Stimulated activated CD4-positive, alpha-beta T cell treated with anti-CD3 and anti-CD28 coated beads, Interleukin-2, amount 100 ng/mL, for 4 hours (primary cell): Measurements from ENCODE around the gene CRACDL.

Experiments
- DNase-seq: peaks from one replicate; pipeline ENCODE4 v3.0.0-alpha.2; 2020; ENCODE audit warnings: low read depth

The CRACDL gene

GRCh38 chr2:98823196-98824170 is 112.5 kb downstream of the CRACDL start:
- DNase-seq, result no peak

DNA sequence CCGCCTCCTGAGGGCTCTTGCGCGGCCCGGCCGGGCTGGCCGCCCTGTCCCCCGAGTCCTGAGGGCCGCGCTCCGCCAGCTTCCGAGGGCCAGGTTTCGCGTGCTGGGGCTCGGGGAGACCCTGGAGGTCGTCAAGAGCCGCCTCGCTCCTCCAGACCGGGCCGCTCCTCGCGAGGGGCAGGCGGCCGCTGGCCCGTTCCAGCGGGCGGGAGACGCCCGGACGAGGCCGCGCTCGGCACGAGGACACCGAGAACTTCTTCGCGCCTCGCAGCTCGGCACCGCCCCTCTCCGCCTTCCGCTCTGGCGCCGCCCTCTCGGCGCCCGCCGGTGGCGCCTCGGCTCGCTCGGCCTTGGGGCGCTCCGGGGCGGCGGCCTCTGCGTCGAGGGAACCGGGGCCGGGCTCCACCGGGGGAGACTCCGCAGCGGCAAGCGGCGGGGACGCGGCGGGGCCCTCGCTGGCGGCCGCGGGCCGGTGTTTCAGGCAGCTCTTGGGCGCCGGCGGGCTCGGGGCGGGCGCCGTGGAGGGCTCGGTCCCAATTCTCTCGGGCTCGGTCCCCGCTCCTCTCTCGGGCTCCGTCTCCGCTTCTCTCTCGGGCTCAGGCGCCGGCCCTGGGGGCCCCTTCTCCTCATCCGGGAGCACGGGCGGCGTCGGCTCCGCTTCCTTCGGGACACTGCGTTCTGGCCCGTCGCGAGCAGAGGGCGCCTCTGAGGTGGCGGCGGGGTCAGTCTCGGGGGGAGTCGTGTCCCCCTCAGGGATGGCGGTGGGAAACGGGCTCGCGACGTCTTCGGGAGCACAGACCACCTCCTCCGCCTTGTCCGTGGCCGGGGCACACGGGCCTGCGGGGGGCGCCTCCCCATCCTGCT is 113.5 kb downstream of the CRACDL start:
- DNase-seq, result peak; percentile 45

DNA sequence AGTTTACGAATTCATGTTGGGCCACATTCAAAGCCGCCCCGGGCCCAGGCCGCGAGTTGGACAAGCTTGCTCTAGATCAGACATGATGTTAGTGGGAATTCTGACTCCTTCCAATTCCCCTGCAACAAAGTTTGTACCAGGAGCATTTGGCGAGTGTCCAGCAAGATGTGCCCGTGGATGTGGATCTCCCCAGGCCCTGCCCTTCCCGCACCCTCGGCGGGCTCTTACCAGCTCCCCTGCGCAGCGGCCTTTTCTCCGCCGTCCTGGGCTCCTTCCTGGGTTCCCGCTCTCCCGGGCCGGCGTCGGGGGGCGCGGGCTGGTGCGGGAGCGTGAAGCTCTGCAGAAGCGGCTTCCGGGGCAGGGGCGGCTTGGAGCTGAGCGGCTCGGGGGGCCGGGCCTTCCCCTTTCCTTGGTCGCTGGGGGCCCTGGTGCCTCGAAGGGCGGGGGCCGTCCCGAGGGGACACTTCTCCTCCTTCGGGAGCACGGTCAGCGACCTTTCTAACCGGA is 114.3 kb downstream of the CRACDL start:
- DNase-seq, result no peak

- DNase-seq, result no peak
Measured at GRCh38 chr2:98819231-98819766, 116.7 kb downstream of the CRACDL start.

DNA sequence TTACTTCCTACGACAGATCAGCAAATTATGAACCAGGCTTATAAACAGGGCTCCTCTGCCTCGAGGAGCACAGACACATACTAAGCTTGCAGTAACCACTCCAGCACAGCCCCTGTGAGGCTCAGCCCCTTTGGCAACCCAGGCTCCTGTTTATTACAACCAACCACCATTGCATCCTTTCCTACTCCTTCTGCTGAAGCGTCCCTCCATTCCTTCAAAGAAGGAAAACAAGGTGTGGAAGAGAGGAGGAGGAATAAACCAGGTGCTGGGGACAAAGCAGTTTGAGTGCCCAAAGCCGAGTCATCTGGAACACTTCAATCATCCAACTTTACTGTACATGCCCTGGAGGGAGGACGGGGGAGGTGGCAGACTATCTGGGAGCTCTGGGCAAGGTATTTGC is 117.9 kb downstream of the CRACDL start:
- DNase-seq, result no peak

- DNase-seq, result no peak
Measured at GRCh38 chr2:98816281-98816680, 119.7 kb downstream of the CRACDL start.

DNA sequence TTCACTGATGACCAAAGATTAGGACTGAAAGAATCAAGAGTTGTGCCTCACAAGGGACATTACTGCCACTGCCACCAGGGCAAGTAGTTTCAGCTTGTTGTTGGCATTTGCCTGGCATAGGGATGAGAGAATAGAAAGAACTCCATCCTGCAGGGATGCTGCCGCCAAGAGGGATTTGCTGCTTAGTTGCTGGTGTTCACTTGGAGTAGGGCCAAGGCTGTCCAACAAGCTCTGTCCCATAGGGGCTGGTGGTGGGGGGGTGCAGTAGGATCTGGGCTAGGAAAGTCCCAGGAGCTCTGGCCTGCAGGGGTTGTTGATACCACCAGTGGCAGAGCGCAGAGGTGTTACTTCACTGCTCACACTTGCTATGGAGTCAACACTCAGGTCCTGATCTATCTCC is 120.2 kb downstream of the CRACDL start:
- DNase-seq, result no peak

DNA sequence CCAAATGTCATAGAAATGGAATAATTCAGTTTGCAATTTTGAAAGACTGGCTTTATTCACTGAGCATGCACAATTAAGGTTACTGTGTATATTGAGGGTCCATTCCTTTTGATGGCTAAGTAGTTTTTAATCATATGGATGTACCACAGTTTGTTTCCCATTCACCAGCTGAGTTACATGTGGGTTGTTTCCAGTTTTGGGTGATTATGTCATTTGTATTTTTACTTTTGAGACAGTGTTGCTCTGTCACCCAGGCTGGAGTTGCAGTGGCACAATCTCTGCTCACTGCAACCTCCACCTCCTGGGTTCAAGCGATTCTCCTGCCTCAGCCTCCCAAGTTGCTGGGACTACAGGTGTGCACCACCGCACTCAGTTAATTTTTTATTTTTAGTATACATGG is 124.3 kb downstream of the CRACDL start:
- DNase-seq, result no peak

DNA sequence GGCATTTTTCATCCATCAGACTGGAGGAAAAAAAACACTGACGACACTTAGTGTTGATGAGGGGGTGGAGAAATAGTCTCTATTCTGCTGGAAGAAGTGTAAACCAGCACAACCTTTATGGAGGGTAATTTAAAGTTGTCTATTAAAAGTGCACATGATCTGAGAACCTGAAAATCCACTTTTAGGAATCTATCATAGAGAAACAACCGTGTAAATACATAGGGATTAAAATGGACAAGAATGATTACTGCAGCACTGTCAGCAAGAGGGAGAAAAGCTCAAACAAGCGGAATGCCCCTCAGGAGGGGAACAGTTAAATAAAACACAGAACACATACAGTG is 125.5 kb downstream of the CRACDL start:
- no peak for DNase-seq

GRCh38 chr2:98809878-98810587 is 126.0 kb downstream of the CRACDL start:
- DNase-seq, result no peak

DNA sequence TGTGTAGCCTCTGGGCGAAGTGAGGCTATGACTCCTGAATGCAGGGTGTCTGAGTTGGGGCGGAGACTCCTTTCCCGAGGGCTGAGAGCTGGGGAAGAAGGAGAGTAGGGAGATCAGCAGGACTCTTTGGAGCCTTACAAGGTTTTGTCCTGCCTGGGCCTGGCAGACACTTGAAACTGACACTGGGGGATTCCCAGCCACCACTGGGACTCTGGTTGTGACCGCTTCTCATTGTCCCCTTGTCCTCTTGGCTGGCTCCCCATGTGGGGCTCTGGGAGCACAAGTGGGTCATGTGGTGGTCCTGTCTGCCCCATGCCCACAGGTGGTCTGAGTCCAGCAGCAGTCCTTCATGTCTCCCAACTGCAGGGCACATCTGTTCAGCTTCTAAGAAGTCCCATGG is 126.9 kb downstream of the CRACDL start:
- DNase-seq, result no peak

DNA sequence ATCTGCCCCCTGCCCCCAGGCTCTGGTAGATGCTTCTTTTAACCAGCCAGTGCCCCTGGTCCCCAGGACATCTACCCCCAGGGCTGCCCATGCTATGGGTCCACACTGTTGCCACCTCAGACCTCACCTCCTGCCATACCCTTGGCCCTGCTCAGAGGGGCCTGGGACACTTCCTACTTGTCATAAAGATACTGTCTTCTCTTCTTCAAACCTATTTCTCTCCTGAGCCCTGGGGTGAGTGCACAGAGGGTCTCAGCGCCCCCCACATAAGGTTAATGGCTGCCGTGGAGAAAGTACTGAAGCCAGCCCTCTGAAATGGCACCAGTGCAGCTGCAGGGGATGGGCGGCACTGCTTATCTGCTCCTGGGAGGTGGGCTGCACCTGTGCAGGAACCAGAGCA is 127.5 kb downstream of the CRACDL start:
- no peak for DNase-seq

- no peak for DNase-seq
Measured at GRCh38 chr2:98807929-98808328, 128.1 kb downstream of the CRACDL start.

- DNase-seq, result no peak
Measured at GRCh38 chr2:98807221-98807620, 128.8 kb downstream of the CRACDL start.

DNA sequence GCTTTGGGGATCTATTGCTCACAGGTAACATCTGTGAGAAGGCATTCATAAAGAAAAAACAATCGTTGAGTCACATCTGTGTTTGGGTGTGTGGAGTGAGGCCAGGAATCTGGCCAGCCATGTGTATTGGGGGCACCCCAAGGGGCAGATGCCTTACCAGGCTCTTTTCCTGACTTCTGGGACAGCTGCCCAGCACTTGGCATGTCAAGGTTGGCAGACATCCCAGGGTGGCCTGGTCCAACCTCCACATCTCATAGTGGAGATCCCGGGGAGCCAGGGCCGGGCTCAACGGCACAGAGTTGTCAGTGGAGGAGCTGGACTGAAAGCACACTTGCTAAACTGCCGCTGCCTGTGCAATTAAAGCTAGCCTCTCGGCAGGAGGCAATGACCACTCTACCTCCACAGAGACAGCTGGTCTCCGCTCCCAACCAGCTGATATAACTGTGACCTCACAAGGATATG is 129.8 kb downstream of the CRACDL start:
- DNase-seq, result no peak

GRCh38 chr2:98805412-98806171 is 130.4 kb downstream of the CRACDL start:
- no peak for DNase-seq

DNA sequence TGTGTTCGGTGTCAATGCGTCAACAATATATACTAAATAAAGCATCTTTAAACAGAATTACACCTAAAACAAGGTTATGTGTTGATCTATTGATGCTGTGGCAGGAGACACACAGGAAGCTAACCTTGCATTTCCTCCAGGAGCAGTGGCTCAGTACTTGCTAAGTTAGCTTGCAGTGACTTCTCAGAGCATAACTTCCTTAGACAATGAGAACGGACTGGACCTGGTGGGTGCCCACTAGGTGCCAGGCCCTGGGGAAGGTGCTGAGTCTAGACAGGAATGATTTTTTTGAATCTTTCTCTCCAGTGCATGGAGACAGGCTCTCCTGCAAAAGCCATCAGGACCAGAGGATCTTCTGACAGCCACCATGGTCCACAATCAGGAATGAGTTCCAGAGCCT is 131.3 kb downstream of the CRACDL start:
- DNase-seq, result no peak

DNA sequence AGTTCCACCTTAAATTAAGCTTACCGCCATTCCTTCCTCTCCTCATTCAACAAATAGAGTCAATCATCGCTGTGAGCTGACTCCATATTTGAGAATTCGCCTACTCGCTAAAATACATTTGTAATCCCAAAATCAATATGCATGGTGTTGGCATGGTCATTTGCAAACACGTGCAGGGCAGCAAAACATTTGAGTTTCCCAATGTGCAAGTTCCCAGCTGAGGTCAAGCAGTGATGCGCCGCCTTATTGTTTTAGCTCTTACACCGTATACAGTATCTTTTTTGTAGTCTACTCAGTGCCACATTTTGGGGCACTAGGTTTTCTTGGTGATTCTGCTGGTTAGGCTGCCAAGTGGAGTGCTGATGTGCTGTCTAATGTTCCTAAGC is 131.8 kb downstream of the CRACDL start:
- no peak for DNase-seq

DNA sequence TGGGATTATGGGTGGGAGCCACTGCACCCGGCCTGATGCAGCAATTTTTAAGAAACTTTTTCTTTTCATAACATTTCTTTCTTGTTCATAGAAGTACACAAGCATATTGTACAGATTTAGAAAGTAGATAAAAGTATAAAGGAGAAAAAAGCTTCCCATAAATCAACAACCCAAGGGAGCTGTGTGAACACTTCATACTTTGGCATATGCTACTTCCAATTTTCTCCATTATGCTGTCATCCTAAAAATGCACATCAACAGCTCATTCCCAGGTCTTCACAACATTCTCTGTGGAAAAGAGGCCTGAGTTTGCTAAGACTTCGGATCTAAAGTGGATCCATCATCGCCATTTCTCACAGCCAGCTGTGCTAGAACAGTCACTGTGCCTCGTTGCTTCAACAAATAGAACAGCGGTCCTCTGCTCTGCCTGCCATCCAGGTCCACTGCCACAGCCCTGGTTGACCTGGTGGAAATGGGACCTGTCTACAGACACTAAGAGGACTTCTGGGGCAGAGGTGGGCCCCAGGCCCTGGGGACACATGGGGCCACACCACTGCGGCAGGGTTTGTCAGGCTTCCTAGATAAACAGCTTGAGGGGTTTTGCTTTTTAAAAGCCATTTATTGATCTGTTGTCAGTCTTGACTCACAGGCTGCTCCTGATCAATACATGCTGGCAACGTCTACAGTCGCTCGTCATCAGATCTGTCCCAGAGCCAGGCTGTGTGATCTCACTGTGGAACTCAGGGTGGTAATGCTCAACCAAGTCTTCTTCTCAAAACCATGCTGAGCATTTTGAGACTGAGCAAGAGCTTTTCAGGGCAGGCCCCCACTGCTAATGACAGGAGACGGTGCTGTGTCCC is 132.4 kb downstream of the CRACDL start:
- DNase-seq, result no peak

GRCh38 chr2:98802344-98802743 is 133.7 kb downstream of the CRACDL start:
- DNase-seq, result no peak
